HFFc6 (cell line): ENCODE measurements around the gene MVD. TPM values are rescaled to one million over a fixed set of nuclear protein-coding genes. Genes with fewer than 3 reads are reported as not detected.

Experiments
- DNase-seq: peaks from one replicate; pipeline ENCODE4 v3.0.0-alpha.2; 2018
- H3K27ac Mint-ChIP-seq: 2 replicates; pipeline ENCODE4 v1.8.0; 2020; ENCODE audit warnings: mild to moderate bottlenecking, mixed read lengths
- H3K27me3 Mint-ChIP-seq: 2 replicates; pipeline ENCODE4 v1.8.0; 2021; ENCODE audit warnings: mild to moderate bottlenecking, moderate library complexity, mixed read lengths; ENCODE audit not compliant: insufficient read depth
- H3K36me3 Mint-ChIP-seq: 2 replicates; pipeline ENCODE4 v1.8.0; 2021; ENCODE audit warnings: low read depth, mixed read lengths
- H3K4me1 Mint-ChIP-seq: 2 replicates; pipeline ENCODE4 v1.8.0; 2020; ENCODE audit warnings: low read depth, mixed read lengths
- H3K4me3 Mint-ChIP-seq: 2 replicates; pipeline ENCODE4 v1.8.0; 2020; ENCODE audit warnings: mild to moderate bottlenecking, moderate library complexity, mixed read lengths
- H3K9me3 Mint-ChIP-seq: 2 replicates; pipeline ENCODE4 v1.8.0; 2020; ENCODE audit warnings: mild to moderate bottlenecking, mixed read lengths
- CTCF ChIP-seq: fragments of 200-600 bp; sonication (generic); IDR thresholded peaks from 2 replicates; pipeline ENCODE4 v1.5.0; 2021; ENCODE audit warnings: antibody characterized with exemption, mild to moderate bottlenecking
- total RNA-seq, 6 experiments: library from RNA; stranded (reverse); fragmentation: NEBNext Ultra II Directional; extraction: Animal tissue kit (Norgen Biotek cat#: 25700); gene quantifications; 2 replicates in 1 of 6; 3 replicates in 5 of 6; pipeline ENCODE4 v1.2.3, GENCODE V29; 2021

Gene MVD
- total RNA-seq, 6 experiments from 2014 or later: 21.1 to 28.0 (median 24.0) TPM

DNA sequence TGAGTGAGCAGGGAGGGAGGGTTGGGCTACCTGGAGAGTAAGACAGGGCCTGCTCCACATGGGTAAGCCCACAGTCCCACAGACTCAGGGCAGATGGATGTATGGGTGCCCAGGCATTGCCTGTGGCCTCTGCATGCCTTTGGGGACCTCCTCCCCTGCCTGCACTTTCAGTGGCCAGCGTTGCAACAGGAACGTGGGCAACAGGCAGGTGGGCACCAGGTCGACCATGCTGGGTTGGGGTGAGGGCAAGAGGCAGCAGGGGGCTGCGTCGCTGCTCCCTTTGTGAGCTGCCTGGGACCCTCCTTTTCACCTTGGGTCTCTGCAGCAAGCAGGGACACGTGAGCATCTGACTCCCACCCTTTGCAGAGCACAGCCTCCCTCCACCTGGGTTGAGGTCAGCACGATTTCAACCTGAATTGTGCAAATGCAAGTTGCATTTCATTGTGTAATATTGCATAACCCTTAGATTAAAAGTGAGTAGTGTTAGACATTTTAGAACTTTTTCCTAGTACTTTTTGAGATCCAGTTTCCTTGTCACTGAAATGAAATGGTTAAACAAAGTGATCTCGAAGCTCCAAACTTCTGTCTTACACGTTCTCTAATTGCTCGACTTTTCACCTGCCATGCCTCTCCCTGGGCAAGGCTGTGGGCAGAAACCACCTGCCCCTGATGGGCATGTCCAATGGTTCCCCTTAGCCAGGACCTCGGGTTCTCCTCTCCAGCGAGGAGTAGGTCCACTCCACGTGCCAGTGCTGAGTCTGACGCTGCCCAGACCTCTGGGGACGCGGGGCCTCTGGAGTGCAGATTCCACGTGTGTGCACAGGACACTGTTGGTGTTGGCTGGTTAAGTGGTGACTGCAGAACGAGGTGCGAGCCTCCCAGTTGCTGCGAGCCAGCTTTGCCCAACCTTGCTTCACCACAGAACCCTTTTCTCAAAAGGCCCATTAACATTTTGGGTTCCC is 57.4 kb downstream of the MVD start:
- Mint-ChIP-seq H3K4me3 (no peak overlapping the region), H3K27ac (no peak overlapping the region), H3K36me3 (peaks cover 32% of the 10 kb centered on the region), H3K4me1 (no peaks in the 10 kb centered on the region), H3K27me3 (peaks cover 1% of the 10 kb centered on the region; the same call in 1 of the 2 replicates), H3K9me3 (no peaks in the 10 kb centered on the region)
- no peak for DNase-seq
- no peak for TF ChIP-seq CTCF

- Mint-ChIP-seq H3K4me1 (no peaks in the 10 kb centered on the region), H3K27me3 (peaks cover 1% of the 10 kb centered on the region; the same call in 1 of the 2 replicates), H3K27ac (no peak overlapping the region), H3K4me3 (no peak overlapping the region), H3K36me3 (peaks cover 30% of the 10 kb centered on the region), H3K9me3 (no peaks in the 10 kb centered on the region)
- DNase-seq: no peak
- no peak for TF ChIP-seq CTCF
Measured at GRCh38 chr16:88602091-88602490, 60.8 kb downstream of the MVD start.

Other genes with a start within 250 kb of the MVD start
- gene ZFPM1, start 209.8 kb downstream of the MVD start, total RNA-seq: 1 to 10 TPM; 4.5 to 6.4 (median 5.1) TPM
- gene ZC3H18, start 92.7 kb downstream of the MVD start, total RNA-seq: 10 to 100 TPM; 37.9 to 49.3 (median 42.8) TPM
- gene IL17C, start 24.5 kb downstream of the MVD start, total RNA-seq: not detected
- 100 to 1,000 TPM in 2 of 6 experiments, 10 to 100 TPM in 4; 29.0 to 228 (median 36.9) TPM for gene CYBA, start 12.0 kb downstream of the MVD start, total RNA-seq
- gene SNAI3, start 23.4 kb upstream of the MVD start, total RNA-seq: not detected
- gene RNF166, start 43.3 kb upstream of the MVD start, total RNA-seq: 10 to 100 TPM; 10.3 to 18.3 (median 13.2) TPM
- gene CTU2, start 43.4 kb upstream of the MVD start, total RNA-seq: 10 to 100 TPM; 26.2 to 37.0 (median 33.2) TPM
- 100 to 1,000 TPM; 238 to 293 (median 264) TPM for gene PIEZO1, start 122.1 kb upstream of the MVD start, total RNA-seq
- 10 to 100 TPM; 13.3 to 28.2 (median 22.2) TPM for gene CDT1, start 140.7 kb upstream of the MVD start, total RNA-seq
- 100 to 1,000 TPM; 123 to 163 (median 130) TPM for gene APRT, start 148.8 kb upstream of the MVD start, total RNA-seq
- 10 to 100 TPM; 16.6 to 20.7 (median 18.2) TPM for gene GALNS, start 193.9 kb upstream of the MVD start, total RNA-seq
- 10 to 100 TPM; 58.0 to 75.9 (median 65.6) TPM for gene TRAPPC2L, start 194.0 kb upstream of the MVD start, total RNA-seq
- not detected for gene PABPN1L, start 203.6 kb upstream of the MVD start, total RNA-seq